Nephron progenitor cell (in vitro differentiated cells): ENCODE data around the gene RAMP3.

ENCODE experiments used
- DNase-seq: peaks from one replicate; pipeline ENCODE4 v3.0.0; 2021
- H3K27ac Mint-ChIP-seq: 2 replicates; pipeline ENCODE4 v1.8.0; 2021; ENCODE audit warnings: mild to moderate bottlenecking, moderate library complexity, mixed read lengths
- H3K27me3 Mint-ChIP-seq: 2 replicates; pipeline ENCODE4 v1.8.0; 2021; ENCODE audit warnings: mild to moderate bottlenecking, low read depth, mixed read lengths; ENCODE audit not compliant: poor library complexity
- H3K36me3 Mint-ChIP-seq: 2 replicates; pipeline ENCODE4 v1.8.0; 2021; ENCODE audit warnings: low read depth, mixed read lengths
- H3K4me1 Mint-ChIP-seq: 2 replicates; pipeline ENCODE4 v1.8.0; 2021; ENCODE audit warnings: mixed read lengths
- H3K4me3 Mint-ChIP-seq: 2 replicates; pipeline ENCODE4 v1.8.0; 2021; ENCODE audit warnings: mild to moderate bottlenecking, moderate library complexity, mixed read lengths
- H3K9me3 Mint-ChIP-seq: 2 replicates; pipeline ENCODE4 v1.8.0; 2021; ENCODE audit warnings: mild to moderate bottlenecking, moderate library complexity, mixed read lengths
- CTCF ChIP-seq: fragments of 200-600 bp; sonication (generic); IDR thresholded peaks from 2 replicates; pipeline ENCODE4 v1.5.0; 2021; ENCODE audit warnings: antibody characterized with exemption

Gene RAMP3

GRCh38 chr7:45219801-45220435 is 62.3 kb downstream of the RAMP3 start:
- Mint-ChIP-seq H3K4me3 (no peak overlapping the region), H3K4me1 (peaks cover 27% of the 10 kb centered on the region), H3K36me3 (no peaks in the 10 kb centered on the region), H3K9me3 (no peaks in the 10 kb centered on the region), H3K27ac (no peak overlapping the region), H3K27me3 (peaks cover 14% of the 10 kb centered on the region)
- DNase-seq, result no peak
- TF ChIP-seq CTCF, result no peak

- peaks cover 27% of the 10 kb centered on the region for H3K4me1 Mint-ChIP-seq
- no peak overlapping the region for H3K27ac Mint-ChIP-seq
Observed at GRCh38 chr7:45220846-45221618, 63.4 kb downstream of the RAMP3 start.

GRCh38 chr7:45221896-45222604 is 64.5 kb downstream of the RAMP3 start:
- Mint-ChIP-seq H3K4me3 (no peak overlapping the region), H3K27me3 (peaks cover 5% of the 10 kb centered on the region), H3K27ac (no peak overlapping the region), H3K4me1 (peaks cover 27% of the 10 kb centered on the region), H3K36me3 (no peaks in the 10 kb centered on the region), H3K9me3 (no peaks in the 10 kb centered on the region)
- no peak for TF ChIP-seq CTCF
- no peak for DNase-seq

More at GRCh38 chr7:45220846-45221618, 63.4 kb downstream of the RAMP3 start:
- TF ChIP-seq CTCF, result no peak
- Mint-ChIP-seq H3K36me3 (no peaks in the 10 kb centered on the region), H3K27me3 (peaks cover 5% of the 10 kb centered on the region), H3K4me3 (no peak overlapping the region), H3K9me3 (no peaks in the 10 kb centered on the region)
- DNase-seq, result no peak

GRCh38 chr7:45223078-45223477 is 65.5 kb downstream of the RAMP3 start:
- no peak for DNase-seq
- Mint-ChIP-seq H3K27me3 (peaks cover 5% of the 10 kb centered on the region), H3K27ac (peak overlapping the region; percentile 8), H3K9me3 (no peaks in the 10 kb centered on the region), H3K4me3 (no peak overlapping the region), H3K4me1 (peaks cover 27% of the 10 kb centered on the region), H3K36me3 (no peaks in the 10 kb centered on the region)
- TF ChIP-seq CTCF, result no peak

GRCh38 chr7:45223728-45224630 is 66.4 kb downstream of the RAMP3 start:
- H3K27ac Mint-ChIP-seq, result no peak overlapping the region
- H3K4me3 Mint-ChIP-seq, result no peak overlapping the region
- H3K27me3 Mint-ChIP-seq, result peaks cover 5% of the 10 kb centered on the region
- no peaks in the 10 kb centered on the region for H3K36me3 Mint-ChIP-seq
- no peak for TF ChIP-seq CTCF
- DNase-seq, result no peak
- H3K4me1 Mint-ChIP-seq, result peaks cover 27% of the 10 kb centered on the region
- H3K9me3 Mint-ChIP-seq, result no peaks in the 10 kb centered on the region
